ENCODE data around the gene EEFSEC. TPM values are rescaled to one million over a fixed set of nuclear protein-coding genes. Genes with fewer than 3 reads are reported as not detected.

The EEFSEC gene
- total RNA-seq, 1 donor: 8.0 TPM

DNA sequence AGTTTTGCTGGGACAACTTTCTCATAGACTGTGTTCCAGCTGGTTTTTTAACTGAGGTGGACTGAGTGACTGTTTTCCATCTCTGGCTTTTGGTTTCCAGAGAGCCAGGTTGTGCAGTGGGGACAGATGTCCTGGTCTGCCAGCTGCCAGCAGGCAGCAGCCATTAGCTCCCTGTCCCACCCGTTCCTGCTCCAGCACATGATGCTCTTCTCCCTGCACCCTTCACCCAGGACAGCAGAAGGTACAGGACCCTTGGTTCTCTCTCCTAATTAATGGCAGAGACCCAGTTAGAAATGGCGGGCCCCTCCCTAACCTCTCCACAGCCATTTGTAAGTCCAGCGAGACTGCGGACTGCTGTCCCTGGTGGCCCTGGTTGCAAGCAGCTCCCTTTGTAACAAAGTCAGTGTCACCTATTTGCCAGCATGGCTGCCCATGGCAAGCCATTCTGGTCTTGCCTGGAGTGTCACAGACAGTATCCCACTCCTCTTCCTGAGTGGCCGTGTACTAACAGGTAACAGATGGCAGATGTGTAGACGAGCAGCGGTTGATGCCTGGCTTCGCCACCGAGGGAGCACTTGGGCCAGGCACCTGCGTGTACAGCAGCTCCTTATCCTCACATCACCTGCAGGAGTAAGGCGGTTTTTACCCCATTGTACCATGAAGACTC lies 165.1 kb downstream of the EEFSEC start:
- Histone ChIP-seq H3K27me3 (ENCODE audit: insufficient read depth, low read length) (no peaks in the 10 kb centered on the region), H3K9me3 (ENCODE audit: low read depth, low read length) (no peaks in the 10 kb centered on the region), H3K4me1 (ENCODE audit: insufficient read depth, low read length) (peaks cover 11% of the 10 kb centered on the region), H3K4me3 (ENCODE audit: low read length) (no peak overlapping the region)

DNA sequence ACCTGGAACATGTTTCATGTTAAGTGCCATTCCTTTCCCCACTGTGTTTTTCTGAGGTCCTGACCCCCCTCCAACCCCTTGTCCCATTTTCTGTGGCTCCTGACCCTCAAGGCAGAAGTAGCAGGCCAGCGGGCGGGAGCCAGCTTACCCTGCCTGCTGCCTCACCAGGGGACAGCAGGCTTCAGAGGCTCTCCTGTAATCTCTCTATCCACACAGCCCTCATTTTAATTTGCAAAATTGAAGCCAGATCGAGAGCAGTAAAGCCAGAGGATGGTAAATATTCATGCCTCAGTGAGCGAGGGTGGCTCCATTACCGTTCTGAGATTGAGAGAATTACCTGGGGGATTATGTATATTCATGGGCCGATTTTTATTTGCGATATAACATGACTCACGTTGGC lies 165.8 kb downstream of the EEFSEC start:
- Histone ChIP-seq H3K4me3 (ENCODE audit: low read length) (no peak overlapping the region), H3K27me3 (ENCODE audit: insufficient read depth, low read length) (no peaks in the 10 kb centered on the region), H3K4me1 (ENCODE audit: insufficient read depth, low read length) (peaks cover 11% of the 10 kb centered on the region), H3K9me3 (ENCODE audit: low read depth, low read length) (no peaks in the 10 kb centered on the region)

DNA sequence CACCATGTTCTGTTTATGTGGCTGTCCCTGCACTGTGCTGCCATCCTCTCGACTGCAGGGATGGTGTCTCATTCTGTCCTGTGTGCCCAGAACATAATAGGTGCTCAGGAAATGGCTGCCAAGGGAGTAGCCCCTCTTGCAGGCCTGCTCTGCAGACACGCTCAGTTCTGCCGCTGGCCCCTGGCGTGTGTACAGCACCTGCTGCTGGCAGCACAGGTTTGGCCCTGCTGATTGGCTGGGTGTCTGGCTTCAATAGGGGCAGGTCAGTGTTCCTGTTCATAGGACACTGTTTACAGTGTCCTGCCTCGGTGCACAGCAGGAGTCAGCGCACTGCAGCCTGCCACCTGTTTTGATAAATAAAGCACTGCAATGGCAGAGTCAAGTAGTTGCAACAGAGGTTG lies 166.5 kb downstream of the EEFSEC start:
- peaks cover 9% of the 10 kb centered on the region for H3K4me1 ChIP-seq (ENCODE audit: insufficient read depth, low read length)
- no peaks in the 10 kb centered on the region for H3K27me3 ChIP-seq (ENCODE audit: insufficient read depth, low read length)

DNA sequence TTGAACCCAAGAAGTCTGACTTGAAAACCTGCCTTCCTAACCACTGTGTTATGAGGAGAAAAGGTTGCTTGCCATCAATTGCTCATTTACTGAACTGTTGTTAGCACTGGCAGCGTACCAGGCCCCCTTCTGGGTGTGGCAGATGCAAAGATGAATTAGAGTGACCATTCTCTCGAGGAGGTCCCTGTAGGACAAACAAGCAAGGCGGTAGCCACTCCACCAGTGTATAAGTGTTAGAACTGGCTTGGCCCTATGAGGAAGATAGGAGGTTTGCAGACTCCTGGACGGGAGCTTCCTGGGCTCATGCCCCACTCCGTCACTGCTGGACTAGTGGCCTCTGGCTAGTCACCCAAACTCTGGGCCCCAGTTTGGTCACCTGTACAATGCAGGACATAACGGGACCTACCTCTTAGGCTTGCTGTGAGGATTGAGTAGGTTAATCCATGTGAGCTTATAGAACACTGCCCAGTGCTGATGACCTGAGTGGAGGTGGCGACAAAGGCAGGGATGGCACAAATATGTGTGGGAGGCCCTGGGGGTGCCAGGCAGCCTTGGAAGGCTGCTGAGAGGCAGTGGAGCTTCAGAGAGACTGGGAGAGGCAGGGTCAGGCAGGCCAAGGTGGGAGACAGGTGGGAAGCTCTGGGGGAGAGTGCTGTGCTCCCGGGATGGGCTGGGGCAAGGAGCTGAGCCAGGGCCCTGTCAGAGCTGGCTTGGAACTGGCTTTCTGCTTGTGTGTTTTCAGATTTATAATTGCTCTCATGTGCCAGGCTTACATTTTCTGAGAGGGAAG lies 167.5 kb downstream of the EEFSEC start:
- H3K4me3 ChIP-seq (ENCODE audit: low read length): no peak overlapping the region
- no peaks in the 10 kb centered on the region for H3K9me3 ChIP-seq (ENCODE audit: low read depth, low read length)
- no peaks in the 10 kb centered on the region for H3K27me3 ChIP-seq (ENCODE audit: insufficient read depth, low read length)
- H3K4me1 ChIP-seq (ENCODE audit: insufficient read depth, low read length): peaks cover 8% of the 10 kb centered on the region

More for the DNA sequence above, 166.5 kb downstream of the EEFSEC start:
- H3K4me3 ChIP-seq (ENCODE audit: low read length): no peak overlapping the region
- H3K9me3 ChIP-seq (ENCODE audit: low read depth, low read length): no peaks in the 10 kb centered on the region

DNA sequence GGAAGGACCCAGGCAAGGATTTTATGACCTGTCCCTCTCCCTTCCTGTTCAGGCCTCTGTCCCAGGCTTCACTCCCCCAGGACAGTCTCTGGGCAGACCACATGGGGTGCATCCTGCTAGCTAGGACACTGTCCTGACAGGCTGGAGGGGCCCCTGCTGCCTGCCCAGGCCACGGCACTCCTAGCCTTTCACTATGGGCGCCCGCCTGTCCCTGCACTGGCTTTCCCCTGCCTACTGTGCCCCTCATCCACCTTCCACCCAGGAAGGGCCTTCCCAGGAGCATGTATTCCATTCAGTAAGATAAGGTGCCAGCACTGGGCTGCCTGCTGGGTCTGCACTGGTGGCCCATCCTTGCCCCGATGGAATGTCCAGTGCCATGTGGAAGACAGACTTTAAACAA lies 168.1 kb downstream of the EEFSEC start:
- H3K4me3 ChIP-seq (ENCODE audit: low read length): no peak overlapping the region
- H3K27me3 ChIP-seq (ENCODE audit: insufficient read depth, low read length): no peaks in the 10 kb centered on the region
- H3K9me3 ChIP-seq (ENCODE audit: low read depth, low read length): no peaks in the 10 kb centered on the region
- peaks cover 12% of the 10 kb centered on the region for H3K4me1 ChIP-seq (ENCODE audit: insufficient read depth, low read length)

DNA sequence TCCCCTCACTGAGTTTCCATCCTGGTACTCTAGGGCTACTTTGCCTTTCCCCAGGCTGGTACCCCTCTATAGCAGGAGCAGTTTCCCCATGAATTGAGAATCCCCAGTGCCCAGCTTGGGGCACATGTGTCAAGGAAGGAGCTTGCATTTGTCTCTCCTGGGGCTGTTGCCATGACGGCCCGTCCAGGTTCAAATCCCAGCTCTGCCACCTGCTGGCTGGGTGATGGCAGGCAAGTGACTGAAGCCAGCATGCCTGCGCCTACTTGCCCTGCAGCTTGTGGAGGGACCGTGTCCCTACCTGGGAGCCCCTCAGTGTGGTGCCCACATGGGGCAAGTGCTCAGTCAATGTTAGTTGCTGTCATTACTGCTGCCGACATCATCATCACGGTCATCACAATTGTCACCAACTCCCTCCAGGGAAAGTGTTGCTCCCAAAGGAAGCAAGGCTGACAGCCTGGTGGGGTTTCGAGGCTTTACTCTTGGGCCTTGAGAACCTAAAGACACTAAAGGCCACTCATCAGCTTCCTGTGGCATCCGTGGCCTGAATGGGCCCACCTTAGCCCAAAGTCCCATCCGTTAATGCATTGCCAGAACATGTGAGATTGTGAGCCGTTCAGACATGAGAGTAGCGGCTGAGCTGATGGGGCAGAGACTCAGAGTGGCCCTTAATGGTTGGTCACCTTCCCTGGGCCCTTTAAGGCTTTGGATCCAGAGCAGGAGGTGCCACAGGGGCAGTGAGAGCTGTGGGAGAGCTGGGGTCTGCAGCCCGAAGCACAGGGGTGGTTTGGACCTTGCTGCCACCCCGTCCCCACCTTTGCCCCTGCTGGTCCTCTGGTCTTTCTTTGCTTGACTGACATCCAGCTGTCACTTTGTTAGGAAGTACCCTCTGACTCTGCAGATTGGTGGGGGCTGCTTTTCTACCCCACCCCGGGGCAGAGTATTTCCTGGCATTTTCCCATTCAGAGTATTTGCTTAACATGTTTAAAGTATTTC lies 169.0 kb downstream of the EEFSEC start:
- H3K27me3 ChIP-seq (ENCODE audit: insufficient read depth, low read length): no peaks in the 10 kb centered on the region
- no peaks in the 10 kb centered on the region for H3K9me3 ChIP-seq (ENCODE audit: low read depth, low read length)
- no peak overlapping the region for H3K4me3 ChIP-seq (ENCODE audit: low read length)
- peaks cover 8% of the 10 kb centered on the region for H3K4me1 ChIP-seq (ENCODE audit: insufficient read depth, low read length)

DNA sequence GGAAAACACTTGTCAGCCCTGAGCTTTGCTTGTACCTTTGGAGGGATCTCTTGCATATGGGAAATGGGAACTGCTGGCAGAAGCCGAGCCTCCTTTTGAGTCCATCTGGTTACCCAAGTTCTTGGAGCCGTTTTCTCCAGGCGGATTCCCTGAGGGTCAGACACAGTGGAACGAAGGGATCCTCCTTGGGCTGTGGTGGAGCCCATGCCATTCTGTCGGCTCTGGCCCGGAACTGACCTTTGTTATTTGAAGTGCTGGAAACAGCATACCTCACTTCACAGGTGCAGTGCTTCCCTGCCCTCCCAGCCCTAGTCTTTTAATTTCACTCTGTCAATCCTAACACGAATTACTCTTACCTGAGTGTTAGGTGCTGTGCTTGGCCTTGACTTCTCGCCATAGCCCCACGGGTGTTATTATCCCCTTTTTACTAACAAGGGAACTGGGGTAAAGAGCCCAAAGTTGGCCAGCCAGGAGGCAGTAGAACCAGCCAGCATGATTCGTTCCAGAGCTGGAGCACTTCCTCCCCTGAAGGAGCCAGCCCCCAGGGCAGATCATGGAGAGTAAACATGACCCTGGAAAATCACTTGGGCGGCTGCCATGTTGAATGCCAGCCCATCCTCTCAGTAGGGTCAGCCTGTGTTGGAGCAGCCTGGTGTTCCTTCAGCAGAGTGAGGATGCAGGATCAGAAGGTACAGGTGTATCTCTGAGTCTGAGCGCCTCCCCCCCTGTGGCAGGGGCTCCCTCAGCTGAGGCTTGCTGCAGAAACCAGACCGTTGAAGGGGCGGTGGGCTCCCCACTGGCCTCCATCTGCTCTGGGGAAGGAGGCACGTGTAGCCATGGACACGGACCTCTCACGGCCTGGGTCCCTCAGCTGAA lies 170.2 kb downstream of the EEFSEC start:
- no peak overlapping the region for H3K4me3 ChIP-seq (ENCODE audit: low read length)
- no peaks in the 10 kb centered on the region for H3K27me3 ChIP-seq (ENCODE audit: insufficient read depth, low read length)
- H3K4me1 ChIP-seq (ENCODE audit: insufficient read depth, low read length): peaks cover 4% of the 10 kb centered on the region
- H3K9me3 ChIP-seq (ENCODE audit: low read depth, low read length): no peaks in the 10 kb centered on the region

DNA sequence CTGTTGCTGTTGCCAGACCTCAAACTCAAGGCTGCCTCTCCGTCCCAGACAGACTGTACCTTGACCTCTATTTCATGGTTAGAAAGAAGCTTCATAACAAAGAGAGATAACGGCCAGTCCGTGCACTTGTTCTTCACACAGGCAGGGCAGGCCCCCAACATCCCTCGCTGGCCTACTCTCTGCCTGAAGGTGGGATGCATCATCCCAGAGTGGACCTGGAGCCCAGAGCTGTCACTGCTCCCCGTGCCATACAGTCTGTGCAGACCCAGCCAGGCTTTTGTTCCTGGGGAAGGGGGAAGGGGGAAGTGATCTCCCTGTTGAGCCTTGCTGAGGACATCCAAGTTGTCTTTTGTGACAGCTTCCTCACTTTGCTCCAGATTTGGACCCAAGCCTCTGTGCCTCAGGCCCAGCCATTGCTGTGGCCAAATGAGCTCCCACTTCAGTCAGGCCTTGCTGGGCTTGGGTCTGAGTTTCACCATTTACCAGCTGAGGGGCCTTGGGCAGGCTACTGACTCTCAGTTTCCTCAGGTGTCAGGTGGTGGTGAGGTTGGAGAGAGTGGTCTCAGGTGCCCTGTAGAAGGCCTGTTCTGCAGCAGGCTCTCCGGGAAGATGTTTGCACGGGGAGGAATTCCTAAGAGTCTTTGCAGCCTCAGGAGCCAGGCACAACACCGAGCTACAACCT lies 171.8 kb downstream of the EEFSEC start:
- peaks cover 4% of the 10 kb centered on the region for H3K4me1 ChIP-seq (ENCODE audit: insufficient read depth, low read length)
- no peaks in the 10 kb centered on the region for H3K27me3 ChIP-seq (ENCODE audit: insufficient read depth, low read length)
- H3K4me3 ChIP-seq (ENCODE audit: low read length): no peak overlapping the region
- no peaks in the 10 kb centered on the region for H3K9me3 ChIP-seq (ENCODE audit: low read depth, low read length)

DNA sequence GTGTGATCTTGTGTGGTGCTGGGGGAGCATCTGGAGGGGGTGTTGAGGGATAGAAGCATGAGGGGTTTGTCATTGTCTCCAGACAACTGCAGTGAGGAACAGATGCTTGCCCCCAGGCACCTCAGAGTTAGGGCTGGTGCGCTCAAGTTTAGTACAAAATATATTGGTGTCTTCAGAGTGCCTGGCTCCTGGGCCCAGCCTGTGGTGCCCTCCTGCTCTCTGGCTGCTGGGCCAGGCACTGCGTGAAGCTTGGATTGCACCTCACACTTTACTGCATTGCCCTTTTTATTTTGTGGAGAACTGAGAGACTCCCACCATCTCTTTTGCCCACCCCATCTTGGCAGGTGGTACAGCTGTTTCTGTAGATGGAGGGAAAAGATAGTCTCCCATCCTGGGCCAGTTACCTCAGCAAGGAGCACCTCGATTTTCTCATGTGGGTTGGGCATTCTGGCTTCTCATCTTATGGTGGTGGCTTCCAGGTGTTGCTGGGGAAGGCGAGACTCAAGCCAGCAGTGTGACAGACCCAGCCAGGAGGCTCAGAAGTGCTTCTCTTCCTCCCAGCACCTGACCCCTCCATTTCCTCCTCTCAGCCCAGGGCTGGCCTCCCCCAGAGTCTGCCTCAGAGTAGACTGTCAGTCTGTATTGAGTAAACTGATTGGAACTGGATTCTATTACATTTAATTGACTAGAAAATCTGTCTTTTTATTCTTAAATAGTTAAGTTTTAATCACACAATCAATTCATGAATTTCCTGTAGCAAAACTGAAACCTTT lies 173.0 kb downstream of the EEFSEC start:
- Histone ChIP-seq H3K4me1 (ENCODE audit: insufficient read depth, low read length) (peaks cover 4% of the 10 kb centered on the region), H3K4me3 (ENCODE audit: low read length) (no peak overlapping the region), H3K27me3 (ENCODE audit: insufficient read depth, low read length) (no peaks in the 10 kb centered on the region), H3K9me3 (ENCODE audit: low read depth, low read length) (no peaks in the 10 kb centered on the region)

DNA sequence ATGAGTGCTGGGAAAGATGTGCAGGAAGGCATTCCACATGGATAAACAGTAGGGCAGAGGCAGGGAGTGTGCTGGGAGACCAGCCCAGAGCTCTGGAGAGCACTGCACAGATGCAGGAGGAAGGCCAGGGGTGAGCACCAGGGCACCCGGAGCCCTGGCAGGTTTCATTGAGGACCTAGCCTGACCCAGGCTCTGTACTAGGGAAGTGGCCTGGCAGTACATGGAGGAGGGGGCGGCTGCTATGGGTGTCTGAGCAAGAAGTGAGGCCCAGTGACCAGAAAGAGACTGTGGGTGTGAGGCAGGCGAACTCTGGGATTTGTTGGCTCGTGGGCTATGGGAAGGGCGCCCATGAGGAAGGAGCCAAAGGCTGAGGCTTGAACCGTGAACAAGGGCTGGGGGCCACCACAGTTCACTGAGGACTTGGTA lies 174.3 kb downstream of the EEFSEC start:
- no peaks in the 10 kb centered on the region for H3K9me3 ChIP-seq (ENCODE audit: low read depth, low read length)
- H3K4me1 ChIP-seq (ENCODE audit: insufficient read depth, low read length): peaks cover 4% of the 10 kb centered on the region
- no peak overlapping the region for H3K4me3 ChIP-seq (ENCODE audit: low read length)
- no peaks in the 10 kb centered on the region for H3K27me3 ChIP-seq (ENCODE audit: insufficient read depth, low read length)

DNA sequence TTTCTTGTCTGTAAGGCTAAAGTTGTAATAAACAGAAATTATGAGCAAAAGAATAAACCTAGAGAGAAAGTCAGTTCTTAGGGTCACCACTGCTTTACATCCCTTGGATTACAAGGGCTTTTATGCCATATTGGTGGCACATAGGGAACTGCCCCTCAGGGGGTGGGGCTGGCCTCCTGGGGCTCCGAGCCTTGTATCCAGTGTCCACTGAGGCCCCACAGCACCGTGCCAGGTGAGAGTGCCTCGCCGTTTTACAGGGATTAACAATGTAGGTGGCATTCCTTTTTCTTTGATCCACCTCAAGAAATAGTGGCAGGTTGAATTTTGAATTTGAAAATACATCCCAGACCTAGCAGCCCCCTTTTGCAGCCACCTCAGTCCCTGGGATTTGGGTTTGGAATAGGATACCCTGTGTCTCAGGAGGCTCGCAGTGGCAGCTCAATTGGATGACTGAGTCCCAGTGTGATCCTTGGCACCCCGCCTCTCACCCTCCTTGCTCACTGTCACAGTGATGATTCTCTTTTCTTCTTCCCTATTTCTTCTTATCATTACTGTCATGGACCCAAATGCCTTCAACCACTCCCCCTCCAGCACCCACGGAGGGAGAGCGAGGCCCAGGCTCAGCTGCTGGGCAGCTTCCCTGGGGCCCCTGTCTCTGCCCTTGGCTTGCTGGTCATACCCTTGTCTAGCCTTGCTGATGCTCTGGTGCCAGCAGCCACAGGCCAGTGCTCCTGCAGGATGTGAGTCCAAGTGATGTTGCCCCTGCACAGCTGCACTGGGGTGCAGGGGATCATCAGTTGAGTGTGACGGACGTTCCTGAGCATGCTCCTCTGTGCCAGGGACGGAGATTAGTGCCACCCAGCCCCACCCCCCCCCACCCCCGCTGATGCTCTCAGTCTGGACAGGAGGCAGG lies 175.5 kb downstream of the EEFSEC start:
- peaks cover 4% of the 10 kb centered on the region for H3K4me1 ChIP-seq (ENCODE audit: insufficient read depth, low read length)
- no peaks in the 10 kb centered on the region for H3K9me3 ChIP-seq (ENCODE audit: low read depth, low read length)
- no peak overlapping the region for H3K4me3 ChIP-seq (ENCODE audit: low read length)
- no peaks in the 10 kb centered on the region for H3K27me3 ChIP-seq (ENCODE audit: insufficient read depth, low read length)

DNA sequence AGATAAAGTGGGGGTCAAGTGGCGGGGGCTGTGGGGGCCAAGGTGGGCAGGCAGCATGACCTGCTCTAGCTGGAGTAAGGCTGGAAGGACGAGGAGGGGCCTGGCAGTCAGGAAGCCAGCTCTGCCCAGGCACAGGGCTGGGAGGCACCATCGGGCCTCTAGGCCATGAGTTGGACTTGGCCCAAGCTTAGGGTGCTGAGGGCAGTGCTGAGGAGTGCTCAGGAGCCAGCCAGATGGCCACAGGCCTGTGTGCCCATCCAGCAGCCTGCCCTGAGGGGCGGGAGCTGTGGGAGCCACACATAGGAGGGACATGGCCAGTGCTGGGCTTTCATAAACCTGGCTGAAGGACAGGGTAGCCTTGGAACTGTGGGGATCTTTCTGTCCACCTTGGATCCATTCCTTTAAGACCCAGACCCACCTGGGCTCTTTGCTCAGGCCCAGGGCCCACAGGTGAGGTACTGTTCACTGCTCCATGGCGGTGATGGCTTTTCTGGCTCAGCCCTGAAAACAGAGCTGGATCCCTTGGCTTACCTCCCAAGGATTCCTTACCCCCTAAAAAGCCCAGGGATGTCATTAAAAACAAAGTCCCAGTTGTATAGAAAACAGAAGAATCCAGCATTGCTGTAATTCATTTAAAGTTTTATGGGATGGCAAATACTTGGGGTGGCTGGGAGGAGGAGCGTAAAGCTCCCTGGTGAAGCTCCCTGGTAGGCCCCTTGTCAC lies 176.4 kb downstream of the EEFSEC start:
- no peaks in the 10 kb centered on the region for H3K9me3 ChIP-seq (ENCODE audit: low read depth, low read length)
- H3K27me3 ChIP-seq (ENCODE audit: insufficient read depth, low read length): no peaks in the 10 kb centered on the region
- H3K4me3 ChIP-seq (ENCODE audit: low read length): no peak overlapping the region
- peaks cover 4% of the 10 kb centered on the region for H3K4me1 ChIP-seq (ENCODE audit: insufficient read depth, low read length)
